H1 (cell line): ENCODE results near the gene FAM209B. TPM values are rescaled to one million over a fixed set of nuclear protein-coding genes. Genes with fewer than 3 reads are reported as not detected.

Source experiments
- CTCF ChIA-PET: fragments of 300-600 bp; sonication (Branson Sonifier 250); formaldehyde crosslinking; loops from one replicate; lab custom pipeline; 2021; ENCODE audit not compliant: partially characterized antibody; lab: Charles Lee
- POLR2A ChIA-PET: fragments of 300-600 bp; sonication (Branson Sonifier 250); formaldehyde crosslinking; loops from one replicate; lab custom pipeline; 2021; ENCODE audit warnings: inconsistent platforms; ENCODE audit not compliant: partially characterized antibody; lab: Charles Lee
- DNase-seq, 2 experiments: peaks; one replicate each; pipeline versions ENCODE4 v3.0.0 to v3.0.0-alpha.2; 2010 to 2022; ENCODE audit warnings: low spot score in 2 of 2, low read depth in 1 of 2, mixed read lengths in 1 of 2
- FAIRE-seq: peaks from 2 replicates; lab custom pipeline; 2011; peaks lifted over from hg19 to GRCh38; lab: Jason Lieb, UNC
- H2AFZ ChIP-seq: 2 replicates; pipeline ENCODE4 v1.8.1; 2012; ENCODE audit warnings: low read length, inconsistent platforms
- H2AK5ac ChIP-seq: 2 replicates; pipeline ENCODE4 v1.6.1; 2013; ENCODE audit warnings: low read depth, low read length
- H2BK120ac ChIP-seq: replicated peaks from 2 replicates; pipeline ENCODE3; 2013; ENCODE audit warnings: low read depth, low read length, inconsistent platforms
- H2BK12ac ChIP-seq: 2 replicates; pipeline ENCODE4 v1.6.1; 2013; ENCODE audit warnings: low read depth, low read length
- H2BK15ac ChIP-seq: 2 replicates; pipeline ENCODE4 v1.6.1; 2013; ENCODE audit warnings: low read length
- H2BK20ac ChIP-seq: 2 replicates; pipeline ENCODE4 v1.6.1; 2013; ENCODE audit warnings: low read length
- H2BK5ac ChIP-seq: 2 replicates; pipeline ENCODE4 v1.6.1; 2013; ENCODE audit warnings: low read depth, low read length
- H3K14ac ChIP-seq: 2 replicates; pipeline ENCODE4 v1.6.1; 2013; ENCODE audit warnings: inconsistent platforms; ENCODE audit not compliant: insufficient read length
- H3K18ac ChIP-seq: 2 replicates; pipeline ENCODE4 v1.6.1; 2013; ENCODE audit warnings: low read length; ENCODE audit errors: extremely low read depth
- H3K23ac ChIP-seq: 2 replicates; pipeline ENCODE4 v1.6.1; 2013; ENCODE audit warnings: inconsistent platforms; ENCODE audit not compliant: insufficient read length
- H3K23me2 ChIP-seq: 2 replicates; pipeline ENCODE4 v1.6.1; 2013; ENCODE audit warnings: low read depth, low read length
- H3K27ac ChIP-seq: 2 replicates; pipeline ENCODE4 v1.6.1; 2011; ENCODE audit warnings: low read depth, low read length, inconsistent platforms
- H3K27me3 ChIP-seq, 4 experiments: replicated peaks in 1 of 4; 1 replicate in 1 of 4; 2 replicates in 3 of 4; pipeline versions ENCODE4 v1.6.1 to v1.8.1; 2011 to 2013; ENCODE audit warnings: low read length in 3 of 4, mild to moderate bottlenecking in 3 of 4, inconsistent platforms in 2 of 4, mixed read lengths in 2 of 4, moderate library complexity in 1 of 4; ENCODE audit not compliant: control insufficient read depth in 3 of 4, insufficient read depth in 3 of 4; ENCODE audit errors: extremely low read depth in 1 of 4
- H3K36me3 ChIP-seq, 4 experiments: 2 replicates each; pipeline versions ENCODE4 v1.6.1 to v1.8.1; 2011 to 2013; ENCODE audit warnings: mild to moderate bottlenecking in 4 of 4, low read length in 3 of 4, moderate library complexity in 2 of 4, control low read depth in 1 of 4, inconsistent platforms in 1 of 4; ENCODE audit not compliant: insufficient read depth in 4 of 4, control insufficient read depth in 2 of 4
- H3K4ac ChIP-seq: replicated peaks from 2 replicates; pipeline ENCODE3; 2013; ENCODE audit warnings: low read length, low read depth, mixed read lengths, inconsistent platforms; ENCODE audit not compliant: insufficient read length
- H3K4me1 ChIP-seq, 4 experiments: replicated peaks in 1 of 4; 1 replicate in 1 of 4; 2 replicates in 3 of 4; pipeline versions ENCODE4 v1.6.1 to v1.8.1; 2011 to 2013; ENCODE audit warnings: low read length in 3 of 4, inconsistent platforms in 2 of 4, mixed read lengths in 1 of 4; ENCODE audit not compliant: insufficient read depth in 4 of 4, control insufficient read depth in 3 of 4
- H3K4me2 ChIP-seq, 2 experiments: 2 replicates each; pipeline versions ENCODE4 v1.6.1 to v1.8.1; 2011 to 2013; ENCODE audit warnings: low read depth in 2 of 2, low read length in 2 of 2, control low read depth in 1 of 2, inconsistent platforms in 1 of 2, mild to moderate bottlenecking in 1 of 2; ENCODE audit not compliant: insufficient read depth in 1 of 2
- H3K4me3 ChIP-seq, 4 experiments: fragments of 200-600, 300-600 bp in 1 of 4; sonication (generic), shearing (Covaris generic), sonication (Bioruptor Twin) in 1 of 4; 2 replicates each; pipeline versions ENCODE4 v1.5.1 to v1.8.1; 2011 to 2016; ENCODE audit warnings: low read length in 4 of 4, low read depth in 3 of 4, control low read depth in 2 of 4, inconsistent platforms in 2 of 4, mild to moderate bottlenecking in 2 of 4, mixed read lengths in 1 of 4, moderate library complexity in 1 of 4; ENCODE audit not compliant: insufficient read depth in 2 of 4; ENCODE audit errors: extremely low read depth in 1 of 4
- H3K56ac ChIP-seq: replicated peaks from 2 replicates; pipeline ENCODE3; 2013; ENCODE audit warnings: low read depth, mild to moderate bottlenecking, mixed read lengths, low read length, inconsistent platforms; ENCODE audit not compliant: insufficient read length
- H3K79me1 ChIP-seq: 2 replicates; pipeline ENCODE4 v1.6.1; 2013; ENCODE audit warnings: low read depth, low read length, control low read depth
- H3K79me2 ChIP-seq, 2 experiments: 2 replicates each; pipeline versions ENCODE4 v1.6.1 to v1.8.1; 2012 to 2013; ENCODE audit warnings: low read length in 2 of 2, mild to moderate bottlenecking in 2 of 2, inconsistent platforms in 1 of 2; ENCODE audit not compliant: insufficient read depth in 2 of 2, control insufficient read depth in 1 of 2
- H3K9ac ChIP-seq, 4 experiments: replicated peaks in 1 of 4; 1 replicate in 1 of 4; 2 replicates in 3 of 4; pipeline versions ENCODE4 v1.6.1 to v1.8.1; 2011 to 2013; ENCODE audit warnings: low read depth in 3 of 4, low read length in 3 of 4, control low read depth in 2 of 4, mild to moderate bottlenecking in 2 of 4, moderate library complexity in 2 of 4, inconsistent platforms in 1 of 4; ENCODE audit errors: extremely low read depth in 1 of 4
- H3K9me3 ChIP-seq, 2 experiments: 2 replicates each; pipeline versions ENCODE4 v1.6.1 to v1.8.1; 2012 to 2013; ENCODE audit warnings: mild to moderate bottlenecking in 2 of 2, moderate library complexity in 2 of 2, control low read depth in 1 of 2, inconsistent platforms in 1 of 2, low read depth in 1 of 2, low read length in 1 of 2, mixed read lengths in 1 of 2; ENCODE audit not compliant: insufficient read depth in 2 of 2
- H4K20me1 ChIP-seq, 2 experiments: replicated peaks in 1 of 2; 2 replicates each; pipeline versions ENCODE3 to v1.8.1; 2011 to 2013; ENCODE audit warnings: inconsistent platforms in 2 of 2, low read length in 2 of 2, mild to moderate bottlenecking in 1 of 2; ENCODE audit not compliant: insufficient read depth in 2 of 2, control insufficient read depth in 1 of 2
- H4K5ac ChIP-seq: 2 replicates; pipeline ENCODE4 v1.6.1; 2013; ENCODE audit warnings: low read length, low read depth, mixed read lengths, inconsistent platforms; ENCODE audit not compliant: insufficient read length
- H4K8ac ChIP-seq: 2 replicates; pipeline ENCODE4 v1.8.0; 2013; ENCODE audit warnings: mild to moderate bottlenecking, moderate library complexity, low read length, inconsistent platforms; ENCODE audit not compliant: insufficient read depth; ENCODE audit errors: extremely low read depth
- H4K91ac ChIP-seq: replicated peaks from 2 replicates; pipeline ENCODE3; 2013; ENCODE audit warnings: low read length, mixed read lengths, inconsistent platforms; ENCODE audit not compliant: insufficient read length
- FOSL1 ChIP-seq: IDR thresholded peaks from 2 replicates; pipeline ENCODE4 v1.6.1; 2011; ENCODE audit warnings: mild to moderate bottlenecking, low read depth, low read length, moderate library complexity; ENCODE audit not compliant: insufficient read depth
- KDM4A ChIP-seq: IDR thresholded peaks from one replicate; pipeline ENCODE4 v1.7.1; 2012; ENCODE audit warnings: low read depth, mild to moderate bottlenecking, moderate library complexity, low read length, inconsistent platforms; ENCODE audit not compliant: severe bottlenecking
- MAFK ChIP-seq: IDR thresholded peaks from 2 replicates; pipeline ENCODE4 v1.6.1; 2012; ENCODE audit warnings: low read depth, mild to moderate bottlenecking, improper control_type of control experiment, low read length
- NRF1 ChIP-seq: IDR thresholded peaks from 2 replicates; pipeline ENCODE4 v1.6.1; 2011; ENCODE audit warnings: mild to moderate bottlenecking, low read depth, low read length, improper control_type of control experiment
- RAD21 ChIP-seq, 2 experiments: IDR thresholded peaks in 1 of 2; conservative IDR thresholded peaks in 1 of 2; 2 replicates each; pipeline ENCODE4 v1.6.1; 2011; ENCODE audit warnings: low read depth in 2 of 2, low read length in 2 of 2, improper control_type of control experiment in 1 of 2, inconsistent platforms in 1 of 2, mild to moderate bottlenecking in 1 of 2, moderate library complexity in 1 of 2
- SP1 ChIP-seq: IDR thresholded peaks from 2 replicates; pipeline ENCODE4 v1.6.1; 2011; ENCODE audit warnings: low read depth, low read length
- SRF ChIP-seq: IDR thresholded peaks from 2 replicates; pipeline ENCODE4 v1.6.1; 2011; ENCODE audit warnings: mild to moderate bottlenecking, low read depth, low read length, moderate library complexity
- TAF1 ChIP-seq: IDR thresholded peaks from 2 replicates; pipeline ENCODE4 v1.6.1; 2011; ENCODE audit warnings: mild to moderate bottlenecking, low read depth, low read length
- WGBS, 2 experiments: shearing (Covaris generic) in 1 of 2; methylation state at CpG; one replicate each; pipeline versions ENCODE4 v1.1.6 to v1.1.7; 2013 to 2015; ENCODE audit warnings: low lambda C conversion rate in 2 of 2, mixed read lengths in 2 of 2, inconsistent platforms in 1 of 2, low coverage in 1 of 2, missing lambda C conversion rate in 1 of 2; ENCODE audit not compliant: insufficient replicate concordance in 2 of 2, insufficient coverage in 1 of 2, insufficient read length in 1 of 2; ENCODE audit errors: extremely low coverage in 1 of 2, missing lambda C conversion rate in 1 of 2; 5-methylcytosine and 5-hydroxymethylcytosine counted together
- polyA plus RNA-seq, 7 experiments: library from polyadenylated mRNA; depleted of rRNA in 3 of 7; stranded (reverse) in 5 of 7; unstranded in 2 of 7; fragments of >200 nt in 5 of 7; fragments of 200-250 nt in 2 of 7; gene quantifications; 1 replicate in 5 of 7; 2 replicates in 1 of 7; 4 replicates in 1 of 7; pipeline versions ENCODE4 v1.2.1 to v1.2.3, GENCODE V29; 2011 to 2013; ENCODE audit warnings: missing spikeins in 2 of 7, mixed read lengths in 2 of 7
- total RNA-seq: library from RNA; stranded (reverse); fragmentation: NEBNext Ultra II Directional; extraction: Animal tissue kit (Norgen Biotek cat#: 25700); gene quantifications from 2 replicates; pipeline ENCODE4 v1.2.1, GENCODE V29; 2021
- TF ChIP-seq, protein P1 (sequence below), 3 experiments: IDR thresholded peaks; 1 replicate in 2 of 3; 2 replicates in 1 of 3; pipeline versions ENCODE4 v1.5.1 to v1.6.1; 2011; ENCODE audit warnings: low read length in 3 of 3, mild to moderate bottlenecking in 3 of 3, inconsistent platforms in 2 of 3, low read depth in 1 of 3, moderate library complexity in 1 of 3; ENCODE audit not compliant: insufficient read depth in 1 of 3; ENCODE audit errors: control extremely low read depth in 1 of 3
- TF ChIP-seq, protein P2 (sequence below): IDR thresholded peaks from 2 replicates; pipeline ENCODE4 v1.6.1; 2012; ENCODE audit warnings: inconsistent platforms

The FAM209B gene
- total and polyA plus RNA-seq, 2 of the 8 experiments (the other 6 are each of a cell fraction or from before 2014, with no cell fraction given), result 0.29 TPM; not detected in 1

DNA sequence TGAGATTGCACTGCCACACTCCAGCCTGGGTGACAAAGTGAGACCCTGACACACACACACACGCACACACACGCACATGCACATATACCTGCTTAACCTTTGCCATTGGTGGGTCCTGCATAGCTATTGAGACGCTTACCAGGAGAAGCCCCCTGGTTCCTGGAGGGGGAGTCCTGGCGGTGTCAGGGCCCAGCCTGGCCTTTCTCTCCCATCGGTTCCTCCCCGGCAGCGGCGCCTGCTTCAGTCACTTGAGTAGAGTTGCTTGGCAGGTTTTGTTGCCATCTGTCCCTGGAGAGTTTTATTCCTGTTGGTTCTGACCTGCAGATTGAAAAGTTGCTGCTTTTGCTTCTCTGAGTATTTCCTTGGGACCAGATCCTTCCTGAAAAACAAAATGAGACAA, 29.1 kb upstream of the FAM209B start:
- no peak overlapping the region for H3K18ac ChIP-seq
- no peak overlapping the region for H3K4me2 ChIP-seq
- 89% methylated on average over 8 of the region's 8 CpGs; no CpG with 5 or more reads in 1 of the 2 experiments for WGBS, 2 experiments
- H2BK20ac ChIP-seq, result no peak overlapping the region
- no peak overlapping the region for H2AFZ ChIP-seq
- H3K23me2 ChIP-seq, result no peaks in the 10 kb centered on the region
- H3K14ac ChIP-seq, result no peak overlapping the region
- H3K79me1 ChIP-seq, result no peaks in the 10 kb centered on the region
- H2BK5ac ChIP-seq, result no peak overlapping the region
- no peak overlapping the region for H3K27ac ChIP-seq
- POLR2A ChIA-PET, result no interaction called here
- FAIRE-seq (no peak), DNase-seq (no peak)
- H3K36me3 ChIP-seq, result no peaks in the 10 kb centered on the region
- H3K4me1 ChIP-seq, result no peaks in the 10 kb centered on the region
- H3K23ac ChIP-seq, result no peak overlapping the region
- H3K9ac ChIP-seq, result no peak overlapping the region
- no peak overlapping the region for H2BK120ac ChIP-seq
- H4K91ac ChIP-seq, result no peak overlapping the region
- H2BK12ac ChIP-seq, result no peak overlapping the region
- no peak overlapping the region for H2AK5ac ChIP-seq
- H3K27me3 ChIP-seq, result no peaks in the 10 kb centered on the region
- no peak overlapping the region for H2BK15ac ChIP-seq
- CTCF ChIA-PET, result interaction anchor here (0.6 to 2.9 kb wide), 7 partner anchors 9 to 1750 kb away, joined by 3 to 14 read pairs (median 3); no protein-coding TSS in a partner anchor
- H4K5ac ChIP-seq, result no peak overlapping the region
- H3K9me3 ChIP-seq, result no peaks in the 10 kb centered on the region
- no peaks in the 10 kb centered on the region for H3K79me2 ChIP-seq
- no peak overlapping the region for H3K4ac ChIP-seq
- no peak overlapping the region for H3K56ac ChIP-seq
- no peak overlapping the region for H3K4me3 ChIP-seq
- H4K20me1 ChIP-seq, result peaks cover 0 to 2% of the 10 kb centered on the region in 2 experiments
- H4K8ac ChIP-seq, result no peak overlapping the region
- TF ChIP-seq SRF (no peak), SP1 (no peak), TAF1 (no peak), RAD21 (IDR thresholded peaks at IDR 0.05 in 1 of 2, conservative IDR thresholded peaks at IDR 0.05 in 1 of 2; ENCODE audit: low read depth in 2 of 2, low read length in 2 of 2) (no peak), MAFK (no peak), NRF1 (no peak), KDM4A (no peak), FOSL1 (no peak)
- TF ChIP-seq, protein P1, sequence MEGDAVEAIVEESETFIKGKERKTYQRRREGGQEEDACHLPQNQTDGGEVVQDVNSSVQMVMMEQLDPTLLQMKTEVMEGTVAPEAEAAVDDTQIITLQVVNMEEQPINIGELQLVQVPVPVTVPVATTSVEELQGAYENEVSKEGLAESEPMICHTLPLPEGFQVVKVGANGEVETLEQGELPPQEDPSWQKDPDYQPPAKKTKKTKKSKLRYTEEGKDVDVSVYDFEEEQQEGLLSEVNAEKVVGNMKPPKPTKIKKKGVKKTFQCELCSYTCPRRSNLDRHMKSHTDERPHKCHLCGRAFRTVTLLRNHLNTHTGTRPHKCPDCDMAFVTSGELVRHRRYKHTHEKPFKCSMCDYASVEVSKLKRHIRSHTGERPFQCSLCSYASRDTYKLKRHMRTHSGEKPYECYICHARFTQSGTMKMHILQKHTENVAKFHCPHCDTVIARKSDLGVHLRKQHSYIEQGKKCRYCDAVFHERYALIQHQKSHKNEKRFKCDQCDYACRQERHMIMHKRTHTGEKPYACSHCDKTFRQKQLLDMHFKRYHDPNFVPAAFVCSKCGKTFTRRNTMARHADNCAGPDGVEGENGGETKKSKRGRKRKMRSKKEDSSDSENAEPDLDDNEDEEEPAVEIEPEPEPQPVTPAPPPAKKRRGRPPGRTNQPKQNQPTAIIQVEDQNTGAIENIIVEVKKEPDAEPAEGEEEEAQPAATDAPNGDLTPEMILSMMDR (IDR thresholded peaks at IDR 0.05; ENCODE audit: control extremely low read depth in 1 of 3, insufficient read depth in 1 of 3, low read depth in 1 of 3, low read length in 3 of 3), result no peak
- TF ChIP-seq, protein P2, sequence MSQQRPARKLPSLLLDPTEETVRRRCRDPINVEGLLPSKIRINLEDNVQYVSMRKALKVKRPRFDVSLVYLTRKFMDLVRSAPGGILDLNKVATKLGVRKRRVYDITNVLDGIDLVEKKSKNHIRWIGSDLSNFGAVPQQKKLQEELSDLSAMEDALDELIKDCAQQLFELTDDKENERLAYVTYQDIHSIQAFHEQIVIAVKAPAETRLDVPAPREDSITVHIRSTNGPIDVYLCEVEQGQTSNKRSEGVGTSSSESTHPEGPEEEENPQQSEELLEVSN, result no peak
